ENCODE measurements around the gene SYTL1. TPM values are rescaled to one million over a fixed set of nuclear protein-coding genes. Genes with fewer than 3 reads are reported as not detected.
A peak's percentile ranks its signal among the peaks of the same experiment; 100 is the strongest.

SYTL1 gene
- total RNA-seq, 1 donor from 2014 or later: 56.2 TPM

DNA sequence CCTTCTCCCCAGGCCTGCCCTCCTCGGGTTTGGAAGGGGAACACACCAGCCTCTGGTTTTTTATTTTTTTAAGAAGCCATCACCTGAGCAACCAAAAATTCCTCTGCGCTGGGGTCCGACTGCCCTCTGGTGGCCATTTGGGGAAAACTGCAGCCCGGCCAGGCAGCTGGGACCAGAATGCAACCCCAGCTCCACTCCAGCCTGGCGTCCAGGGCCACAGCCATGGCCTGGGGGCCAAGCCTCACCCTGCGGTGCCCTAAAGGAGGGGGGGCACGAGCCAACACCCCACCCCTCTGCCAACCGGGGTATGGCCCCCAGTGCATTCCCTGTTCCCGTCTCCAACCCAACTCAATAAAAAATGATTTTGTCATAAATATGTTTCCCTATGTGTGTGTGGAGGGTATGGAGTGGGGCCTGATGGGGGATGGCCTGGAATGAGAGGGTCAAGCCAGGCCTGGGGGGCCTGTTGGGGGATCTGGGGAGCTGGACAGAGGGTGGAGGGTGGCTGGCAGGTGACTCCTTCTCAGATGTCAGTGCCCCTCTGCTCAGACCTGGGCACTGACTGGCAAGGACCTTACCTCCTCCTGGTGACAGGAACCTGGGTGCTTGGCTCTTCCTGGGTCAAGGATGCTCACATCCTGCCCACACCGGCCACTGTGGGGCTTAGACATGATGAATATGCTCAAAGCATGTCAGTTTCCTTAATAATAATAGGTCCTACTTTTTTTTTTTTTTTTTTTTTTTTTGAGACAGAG is 53.8 kb downstream of the SYTL1 start:
- TF ChIP-seq POLR2A (IDR thresholded peaks at IDR 0.05) (no peak), POLR2AphosphoS5 (IDR thresholded peaks at IDR 0.05; ENCODE audit: insufficient read depth in 1 of 2, low read depth in 1 of 2) (peak in 1 of 2 donors; percentile 60)
- TF ChIP-seq, protein P1, sequence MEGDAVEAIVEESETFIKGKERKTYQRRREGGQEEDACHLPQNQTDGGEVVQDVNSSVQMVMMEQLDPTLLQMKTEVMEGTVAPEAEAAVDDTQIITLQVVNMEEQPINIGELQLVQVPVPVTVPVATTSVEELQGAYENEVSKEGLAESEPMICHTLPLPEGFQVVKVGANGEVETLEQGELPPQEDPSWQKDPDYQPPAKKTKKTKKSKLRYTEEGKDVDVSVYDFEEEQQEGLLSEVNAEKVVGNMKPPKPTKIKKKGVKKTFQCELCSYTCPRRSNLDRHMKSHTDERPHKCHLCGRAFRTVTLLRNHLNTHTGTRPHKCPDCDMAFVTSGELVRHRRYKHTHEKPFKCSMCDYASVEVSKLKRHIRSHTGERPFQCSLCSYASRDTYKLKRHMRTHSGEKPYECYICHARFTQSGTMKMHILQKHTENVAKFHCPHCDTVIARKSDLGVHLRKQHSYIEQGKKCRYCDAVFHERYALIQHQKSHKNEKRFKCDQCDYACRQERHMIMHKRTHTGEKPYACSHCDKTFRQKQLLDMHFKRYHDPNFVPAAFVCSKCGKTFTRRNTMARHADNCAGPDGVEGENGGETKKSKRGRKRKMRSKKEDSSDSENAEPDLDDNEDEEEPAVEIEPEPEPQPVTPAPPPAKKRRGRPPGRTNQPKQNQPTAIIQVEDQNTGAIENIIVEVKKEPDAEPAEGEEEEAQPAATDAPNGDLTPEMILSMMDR (IDR thresholded peaks at IDR 0.05): peak; percentile 91 to 97 (median 96)
- H3K27me3 ChIP-seq: no peaks in the 10 kb centered on the region
- H3K27ac ChIP-seq: no peak overlapping the region
- intact Hi-C loops (cut with DNase I): loop anchor here (2.0 to 10.0 kb wide), 3 partner anchors 39 to 269 kb away; no protein-coding TSS in a partner anchor
- no peaks in the 10 kb centered on the region for H3K9me3 ChIP-seq
- DNase-seq (ENCODE audit: extremely low spot score in 2 of 2): no peak
- H3K36me3 ChIP-seq: no peaks in the 10 kb centered on the region
- peaks cover 36% of the 10 kb centered on the region for H3K4me1 ChIP-seq
- H3K4me3 ChIP-seq: no peak overlapping the region

DNA sequence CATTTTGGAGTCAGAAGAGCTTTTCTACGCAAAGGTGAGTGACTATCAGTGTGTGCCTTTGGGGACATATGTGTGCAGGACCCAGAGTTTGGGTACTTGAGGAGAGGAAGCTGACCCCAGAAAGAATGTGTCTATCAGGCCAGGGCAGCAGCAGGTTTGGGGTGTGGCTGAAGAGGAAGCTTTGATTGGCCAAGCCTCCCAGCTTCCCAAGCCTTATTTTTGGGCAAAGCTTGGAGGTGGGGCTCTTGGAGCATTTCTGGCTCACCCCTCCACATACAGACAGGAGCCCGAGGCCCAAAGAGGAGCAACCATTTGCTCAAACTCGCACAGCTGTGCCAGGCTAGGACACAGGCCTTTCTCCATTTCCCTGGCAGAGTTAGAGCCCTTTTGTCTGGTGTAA is 55.3 kb downstream of the SYTL1 start:
- H3K4me1 ChIP-seq: peaks cover 36% of the 10 kb centered on the region
- intact Hi-C loops (cut with DNase I): loop anchor here (10.0 kb wide), 1 partner anchor 268 kb away; no protein-coding TSS in a partner anchor

DNA sequence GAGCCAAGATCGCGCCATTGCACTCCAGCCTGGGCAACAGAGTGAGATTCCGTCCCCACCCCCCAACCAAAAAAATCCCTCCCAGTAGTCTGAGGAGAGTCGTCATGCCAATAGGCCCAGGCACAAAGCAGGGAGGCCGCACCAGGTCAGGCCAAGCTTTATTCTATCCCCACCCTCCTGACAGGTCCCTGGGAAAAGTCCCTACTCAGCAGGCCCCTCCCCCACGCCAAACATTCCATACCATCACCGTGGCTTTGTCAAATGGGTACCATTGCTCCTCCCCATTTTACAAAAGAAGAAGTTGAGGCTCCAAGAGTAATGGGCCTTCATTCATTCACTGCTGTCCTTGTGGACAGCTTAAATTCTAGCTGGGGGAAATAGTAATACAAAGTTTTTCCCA is 55.9 kb downstream of the SYTL1 start:
- H3K4me3 ChIP-seq: no peak overlapping the region
- H3K27ac ChIP-seq: no peak overlapping the region
- no peaks in the 10 kb centered on the region for H3K36me3 ChIP-seq
- H3K27me3 ChIP-seq: no peaks in the 10 kb centered on the region
- peaks cover 41% of the 10 kb centered on the region for H3K4me1 ChIP-seq
- TF ChIP-seq, protein P1 (IDR thresholded peaks at IDR 0.05): no peak
- intact Hi-C loops (cut with DNase I): loop anchor here (10.0 kb wide), 1 partner anchor 267 kb away; no protein-coding TSS in a partner anchor
- no peak for DNase-seq (ENCODE audit: extremely low spot score in 2 of 2)
- H3K9me3 ChIP-seq: no peaks in the 10 kb centered on the region

More for the DNA sequence above, 55.3 kb downstream of the SYTL1 start:
- TF ChIP-seq POLR2A (IDR thresholded peaks at IDR 0.05): no peak
- TF ChIP-seq POLR2AphosphoS5 (IDR thresholded peaks at IDR 0.05; ENCODE audit: insufficient read depth in 1 of 2, low read depth in 1 of 2): no peak
- TF ChIP-seq, protein P1 (IDR thresholded peaks at IDR 0.05): no peak
- no peak for DNase-seq (ENCODE audit: extremely low spot score in 2 of 2)
- Histone ChIP-seq H3K27me3 (no peaks in the 10 kb centered on the region), H3K4me3 (no peak overlapping the region), H3K27ac (no peak overlapping the region), H3K9me3 (no peaks in the 10 kb centered on the region), H3K36me3 (no peaks in the 10 kb centered on the region)

DNA sequence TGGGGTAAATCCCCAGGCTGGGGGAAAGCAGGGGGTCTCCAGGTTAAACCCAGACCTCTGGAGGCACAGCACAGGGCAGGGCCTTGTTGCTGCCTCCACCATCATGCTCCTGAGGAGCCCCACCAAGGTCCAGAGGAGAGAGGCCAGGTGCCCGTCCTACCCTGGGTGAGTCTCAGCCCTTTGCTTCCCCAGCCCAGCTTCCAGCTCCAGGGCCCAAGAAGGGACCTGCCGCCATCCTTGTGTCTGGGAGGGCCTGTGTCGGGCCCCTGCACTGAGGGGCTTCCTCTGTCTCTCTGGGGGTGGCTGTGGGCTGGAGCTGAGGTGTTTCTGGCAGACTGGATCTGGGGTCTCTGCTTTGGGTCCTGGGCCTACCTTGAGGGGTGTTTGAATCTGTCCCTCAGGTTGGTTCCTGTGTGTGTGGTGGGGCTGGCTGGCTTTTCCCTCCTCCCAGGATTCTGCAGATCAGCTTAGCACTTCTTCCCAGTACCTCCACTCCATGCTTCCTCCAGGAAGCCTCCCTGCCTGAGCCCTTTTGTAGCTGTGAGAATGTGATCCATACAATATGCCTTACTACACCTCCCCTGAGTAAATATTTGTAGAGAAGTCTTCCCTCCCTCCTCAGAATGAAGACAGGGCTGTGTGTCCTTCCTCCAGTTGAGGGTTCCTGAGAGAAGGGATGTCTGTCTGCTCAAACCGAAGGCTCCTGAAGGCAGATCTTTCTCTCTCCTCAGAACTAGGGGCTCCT is 56.8 kb downstream of the SYTL1 start:
- no peaks in the 10 kb centered on the region for H3K27me3 ChIP-seq
- peaks cover 49% of the 10 kb centered on the region for H3K4me1 ChIP-seq
- H3K27ac ChIP-seq: no peak overlapping the region
- intact Hi-C loops (cut with DNase I): loop anchor here (10.0 kb wide), 1 partner anchor 266 kb away; no protein-coding TSS in a partner anchor
- H3K9me3 ChIP-seq: no peaks in the 10 kb centered on the region
- H3K36me3 ChIP-seq: no peaks in the 10 kb centered on the region
- no peak for DNase-seq (ENCODE audit: extremely low spot score in 2 of 2)
- TF ChIP-seq, protein P1 (IDR thresholded peaks at IDR 0.05): no peak
- TF ChIP-seq POLR2AphosphoS5 (IDR thresholded peaks at IDR 0.05; ENCODE audit: insufficient read depth in 1 of 2, low read depth in 1 of 2) (no peak), POLR2A (IDR thresholded peaks at IDR 0.05) (no peak)
- no peak overlapping the region for H3K4me3 ChIP-seq
